Loucy (cell line): ENCODE results near the gene OSBPL1A.

Source experiments
- H2AFZ ChIP-seq: fragments of 200-600 bp; sonication (generic); 2 replicates; pipeline ENCODE4 v1.6.0; 2016; ENCODE audit warnings: antibody characterized with exemption, mild to moderate bottlenecking, low read length, moderate library complexity
- H3F3A ChIP-seq: fragments of 200-600 bp; 2 replicates; pipeline ENCODE4 v1.6.0; 2016; ENCODE audit warnings: antibody characterized with exemption, low read depth, mild to moderate bottlenecking
- H3K27me3 ChIP-seq: fragments of 200-600 bp; sonication (generic); 2 replicates; pipeline ENCODE4 v1.6.1; 2014; ENCODE audit warnings: low read length, mild to moderate bottlenecking; ENCODE audit not compliant: insufficient read depth, poor library complexity, severe bottlenecking
- H3K36me3 ChIP-seq: fragments of 200-600 bp; sonication (generic); 2 replicates; pipeline ENCODE4 v1.6.1; 2016; ENCODE audit warnings: low read length; ENCODE audit not compliant: insufficient read depth
- H3K4me1 ChIP-seq: fragments of 200-600 bp; sonication (generic); 2 replicates; pipeline ENCODE4 v1.5.1; 2014; ENCODE audit warnings: low read length, mild to moderate bottlenecking; ENCODE audit not compliant: insufficient read depth, poor library complexity, severe bottlenecking
- H3K4me2 ChIP-seq: fragments of 200-600 bp; sonication (generic); 2 replicates; pipeline ENCODE4 v1.6.0; 2014; ENCODE audit warnings: antibody characterized with exemption, low read length, low read depth, mild to moderate bottlenecking; ENCODE audit not compliant: poor library complexity, severe bottlenecking
- H3K4me3 ChIP-seq: fragments of 200-600 bp; sonication (generic); 2 replicates; pipeline ENCODE4 v1.5.1; 2014; ENCODE audit warnings: low read length, mild to moderate bottlenecking, mixed read lengths; ENCODE audit not compliant: poor library complexity, severe bottlenecking
- H3K79me2 ChIP-seq: fragments of 200-600 bp; sonication (generic); 2 replicates; pipeline ENCODE4 v1.6.1; 2014; ENCODE audit warnings: low read length; ENCODE audit not compliant: insufficient read depth
- H3K9ac ChIP-seq: fragments of 200-600 bp; sonication (generic); 2 replicates; pipeline ENCODE4 v1.6.0; 2014; ENCODE audit warnings: mild to moderate bottlenecking, low read depth, low read length, moderate library complexity; ENCODE audit not compliant: poor library complexity, severe bottlenecking
- H3K9me2 ChIP-seq: fragments of 200-600 bp; sonication (generic); replicated peaks from 2 replicates; pipeline ENCODE4 v1.6.1; 2016; ENCODE audit warnings: low read depth, low read length, mixed read lengths
- H3K9me3 ChIP-seq: fragments of 200-600 bp; sonication (generic); 2 replicates; pipeline ENCODE4 v1.6.1; 2014; ENCODE audit warnings: mild to moderate bottlenecking, antibody characterized with exemption, low read length, low read depth; ENCODE audit not compliant: insufficient read depth
- H4K20me1 ChIP-seq: fragments of 200-600 bp; sonication (generic); 2 replicates; pipeline ENCODE4 v1.6.0; 2014; ENCODE audit warnings: antibody characterized with exemption, low read length, mild to moderate bottlenecking; ENCODE audit not compliant: insufficient read depth, poor library complexity, severe bottlenecking
- EZH2phosphoT487 ChIP-seq: fragments of 200-600 bp; IDR thresholded peaks from 2 replicates; pipeline ENCODE4 v1.6.1; 2018; ENCODE audit warnings: antibody characterized with exemption, mild to moderate bottlenecking, moderate library complexity, borderline replicate concordance
- TF ChIP-seq, protein P1 (sequence below): fragments of 200-600 bp; sonication (generic); conservative IDR thresholded peaks from 2 replicates; pipeline ENCODE4 v1.5.1; 2014; ENCODE audit warnings: mild to moderate bottlenecking, antibody characterized with exemption, low read length

The OSBPL1A gene

DNA sequence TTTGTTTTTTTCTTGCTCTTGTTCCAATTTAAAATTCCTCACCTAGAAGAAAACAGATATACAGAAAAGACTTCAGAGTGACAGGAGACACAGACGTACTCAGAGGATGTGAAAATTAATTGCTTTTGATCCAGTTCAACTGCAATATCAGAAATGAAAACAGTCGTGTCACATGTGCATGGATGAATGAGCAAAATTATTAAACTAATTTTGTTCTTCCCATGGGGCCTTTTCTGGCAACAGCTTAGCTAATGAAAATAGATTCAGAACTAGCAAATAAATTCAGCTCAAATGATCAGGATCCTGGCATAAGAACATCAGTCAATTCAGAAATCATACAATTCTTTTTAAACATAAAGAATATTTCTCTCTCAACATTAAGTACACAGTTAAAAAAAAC lies 158.3 kb downstream of the OSBPL1A start:
- no peaks in the 10 kb centered on the region for H3K79me2 ChIP-seq
- H2AFZ ChIP-seq: no peak overlapping the region
- H3F3A ChIP-seq: no peaks in the 10 kb centered on the region
- TF ChIP-seq EZH2phosphoT487: no peak
- TF ChIP-seq, protein P1, sequence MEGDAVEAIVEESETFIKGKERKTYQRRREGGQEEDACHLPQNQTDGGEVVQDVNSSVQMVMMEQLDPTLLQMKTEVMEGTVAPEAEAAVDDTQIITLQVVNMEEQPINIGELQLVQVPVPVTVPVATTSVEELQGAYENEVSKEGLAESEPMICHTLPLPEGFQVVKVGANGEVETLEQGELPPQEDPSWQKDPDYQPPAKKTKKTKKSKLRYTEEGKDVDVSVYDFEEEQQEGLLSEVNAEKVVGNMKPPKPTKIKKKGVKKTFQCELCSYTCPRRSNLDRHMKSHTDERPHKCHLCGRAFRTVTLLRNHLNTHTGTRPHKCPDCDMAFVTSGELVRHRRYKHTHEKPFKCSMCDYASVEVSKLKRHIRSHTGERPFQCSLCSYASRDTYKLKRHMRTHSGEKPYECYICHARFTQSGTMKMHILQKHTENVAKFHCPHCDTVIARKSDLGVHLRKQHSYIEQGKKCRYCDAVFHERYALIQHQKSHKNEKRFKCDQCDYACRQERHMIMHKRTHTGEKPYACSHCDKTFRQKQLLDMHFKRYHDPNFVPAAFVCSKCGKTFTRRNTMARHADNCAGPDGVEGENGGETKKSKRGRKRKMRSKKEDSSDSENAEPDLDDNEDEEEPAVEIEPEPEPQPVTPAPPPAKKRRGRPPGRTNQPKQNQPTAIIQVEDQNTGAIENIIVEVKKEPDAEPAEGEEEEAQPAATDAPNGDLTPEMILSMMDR: no peak
- H3K4me3 ChIP-seq: no peak overlapping the region
- no peaks in the 10 kb centered on the region for H3K9me2 ChIP-seq
- peaks cover 8% of the 10 kb centered on the region for H3K4me1 ChIP-seq
- no peak overlapping the region for H3K9ac ChIP-seq
- H4K20me1 ChIP-seq: no peaks in the 10 kb centered on the region
- H3K36me3 ChIP-seq: peaks cover 4% of the 10 kb centered on the region; the same call in 1 of the 2 replicates
- H3K4me2 ChIP-seq: no peak overlapping the region
- no peaks in the 10 kb centered on the region for H3K9me3 ChIP-seq
- H3K27me3 ChIP-seq: no peaks in the 10 kb centered on the region

DNA sequence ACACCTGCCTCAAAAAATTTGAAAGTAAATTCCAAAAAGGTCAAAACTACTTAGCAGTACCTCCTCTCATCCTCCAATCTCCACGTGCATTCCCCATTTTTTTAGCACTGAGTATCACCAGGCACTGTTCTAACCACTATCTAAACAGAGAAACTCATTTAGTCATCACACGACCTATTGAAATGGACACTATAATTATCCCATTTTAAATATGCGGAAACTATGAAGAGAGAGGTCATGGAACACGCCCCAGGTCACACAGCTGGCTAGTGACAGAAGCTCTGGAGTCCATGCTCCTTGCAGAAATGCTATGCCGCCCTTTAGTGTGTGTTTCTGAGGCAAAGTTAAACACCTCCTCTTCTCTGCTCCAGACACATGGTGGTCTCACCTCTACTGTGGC lies 159.2 kb downstream of the OSBPL1A start:
- H3K9ac ChIP-seq: no peak overlapping the region
- no peak overlapping the region for H3K4me2 ChIP-seq
- H3K4me1 ChIP-seq: peaks cover 8% of the 10 kb centered on the region
- H3K9me3 ChIP-seq: no peaks in the 10 kb centered on the region
- no peaks in the 10 kb centered on the region for H3K79me2 ChIP-seq
- peaks cover 4% of the 10 kb centered on the region; the same call in 1 of the 2 replicates for H3K36me3 ChIP-seq
- no peak overlapping the region for H3K4me3 ChIP-seq
- no peaks in the 10 kb centered on the region for H3K27me3 ChIP-seq
- no peak for TF ChIP-seq EZH2phosphoT487
- TF ChIP-seq, protein P1: no peak
- no peak overlapping the region for H2AFZ ChIP-seq
- H3F3A ChIP-seq: no peaks in the 10 kb centered on the region
- no peaks in the 10 kb centered on the region for H4K20me1 ChIP-seq
- H3K9me2 ChIP-seq: no peaks in the 10 kb centered on the region

DNA sequence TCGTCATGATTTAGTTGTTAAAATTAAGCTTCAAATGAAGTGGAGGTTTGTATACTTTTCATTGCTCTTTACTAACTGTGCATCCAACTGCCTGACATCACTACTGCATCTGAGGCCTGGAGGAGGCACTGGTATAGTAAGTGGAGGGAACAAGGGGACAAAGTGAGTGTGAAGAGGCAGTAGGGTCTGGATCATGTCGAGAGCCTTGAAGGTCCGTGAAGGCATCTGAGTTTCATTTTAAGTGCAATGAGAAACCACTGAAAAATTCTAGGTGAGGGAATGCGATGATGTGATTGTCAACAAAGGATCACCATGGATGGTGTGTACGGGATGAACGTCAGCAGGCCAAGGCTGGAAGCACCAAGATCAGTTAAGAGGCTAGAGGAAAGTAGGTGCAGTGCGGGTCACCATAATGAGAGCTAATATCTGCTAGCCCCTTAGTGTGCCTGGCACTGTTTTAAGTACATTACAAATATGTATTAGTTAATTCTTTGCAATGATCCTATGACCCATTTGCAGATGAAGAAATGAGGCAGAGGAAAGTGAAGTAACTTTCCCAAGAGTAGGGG lies 162.7 kb downstream of the OSBPL1A start:
- Histone ChIP-seq H3K4me2 (no peak overlapping the region), H3F3A (no peaks in the 10 kb centered on the region), H3K9me2 (no peaks in the 10 kb centered on the region), H4K20me1 (no peaks in the 10 kb centered on the region), H3K79me2 (no peaks in the 10 kb centered on the region), H3K4me3 (no peak overlapping the region), H2AFZ (no peak overlapping the region), H3K27me3 (no peaks in the 10 kb centered on the region), H3K9me3 (no peaks in the 10 kb centered on the region), H3K36me3 (peaks cover 4% of the 10 kb centered on the region; the same call in 1 of the 2 replicates), H3K9ac (no peak overlapping the region), H3K4me1 (no peaks in the 10 kb centered on the region)
- no peak for TF ChIP-seq EZH2phosphoT487
- TF ChIP-seq, protein P1: no peak
